ENCODE data around the gene GRK4.

DNA sequence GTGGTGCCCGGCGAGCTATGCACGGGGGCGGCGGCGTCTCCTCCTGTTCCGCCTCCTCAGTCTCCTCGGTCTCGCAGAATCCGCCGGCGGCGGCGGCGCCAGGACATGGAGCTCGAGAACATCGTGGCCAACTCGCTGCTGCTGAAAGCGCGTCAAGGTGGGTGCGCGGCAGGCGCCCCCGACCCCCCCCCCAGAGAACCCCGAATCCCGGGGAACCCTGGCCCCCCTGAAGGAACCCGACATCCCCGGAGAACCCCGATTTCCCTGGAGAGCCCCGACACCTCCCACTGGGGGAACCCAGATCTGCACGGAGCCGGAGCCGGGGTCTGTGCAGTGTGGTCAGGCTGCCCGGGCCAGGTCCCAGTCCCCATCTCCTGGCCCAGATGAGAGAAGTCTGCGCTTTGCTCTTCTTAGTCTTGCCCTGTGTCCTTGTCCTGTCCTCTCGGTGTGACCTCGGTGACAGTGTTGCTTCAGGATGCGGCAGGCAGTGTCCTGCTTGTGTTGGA is 648 bp downstream of the GRK4 start:
- TF ChIP-seq, protein P1, sequence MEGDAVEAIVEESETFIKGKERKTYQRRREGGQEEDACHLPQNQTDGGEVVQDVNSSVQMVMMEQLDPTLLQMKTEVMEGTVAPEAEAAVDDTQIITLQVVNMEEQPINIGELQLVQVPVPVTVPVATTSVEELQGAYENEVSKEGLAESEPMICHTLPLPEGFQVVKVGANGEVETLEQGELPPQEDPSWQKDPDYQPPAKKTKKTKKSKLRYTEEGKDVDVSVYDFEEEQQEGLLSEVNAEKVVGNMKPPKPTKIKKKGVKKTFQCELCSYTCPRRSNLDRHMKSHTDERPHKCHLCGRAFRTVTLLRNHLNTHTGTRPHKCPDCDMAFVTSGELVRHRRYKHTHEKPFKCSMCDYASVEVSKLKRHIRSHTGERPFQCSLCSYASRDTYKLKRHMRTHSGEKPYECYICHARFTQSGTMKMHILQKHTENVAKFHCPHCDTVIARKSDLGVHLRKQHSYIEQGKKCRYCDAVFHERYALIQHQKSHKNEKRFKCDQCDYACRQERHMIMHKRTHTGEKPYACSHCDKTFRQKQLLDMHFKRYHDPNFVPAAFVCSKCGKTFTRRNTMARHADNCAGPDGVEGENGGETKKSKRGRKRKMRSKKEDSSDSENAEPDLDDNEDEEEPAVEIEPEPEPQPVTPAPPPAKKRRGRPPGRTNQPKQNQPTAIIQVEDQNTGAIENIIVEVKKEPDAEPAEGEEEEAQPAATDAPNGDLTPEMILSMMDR (IDR thresholded peaks at IDR 0.05): no peak
- TF ChIP-seq, protein P2, sequence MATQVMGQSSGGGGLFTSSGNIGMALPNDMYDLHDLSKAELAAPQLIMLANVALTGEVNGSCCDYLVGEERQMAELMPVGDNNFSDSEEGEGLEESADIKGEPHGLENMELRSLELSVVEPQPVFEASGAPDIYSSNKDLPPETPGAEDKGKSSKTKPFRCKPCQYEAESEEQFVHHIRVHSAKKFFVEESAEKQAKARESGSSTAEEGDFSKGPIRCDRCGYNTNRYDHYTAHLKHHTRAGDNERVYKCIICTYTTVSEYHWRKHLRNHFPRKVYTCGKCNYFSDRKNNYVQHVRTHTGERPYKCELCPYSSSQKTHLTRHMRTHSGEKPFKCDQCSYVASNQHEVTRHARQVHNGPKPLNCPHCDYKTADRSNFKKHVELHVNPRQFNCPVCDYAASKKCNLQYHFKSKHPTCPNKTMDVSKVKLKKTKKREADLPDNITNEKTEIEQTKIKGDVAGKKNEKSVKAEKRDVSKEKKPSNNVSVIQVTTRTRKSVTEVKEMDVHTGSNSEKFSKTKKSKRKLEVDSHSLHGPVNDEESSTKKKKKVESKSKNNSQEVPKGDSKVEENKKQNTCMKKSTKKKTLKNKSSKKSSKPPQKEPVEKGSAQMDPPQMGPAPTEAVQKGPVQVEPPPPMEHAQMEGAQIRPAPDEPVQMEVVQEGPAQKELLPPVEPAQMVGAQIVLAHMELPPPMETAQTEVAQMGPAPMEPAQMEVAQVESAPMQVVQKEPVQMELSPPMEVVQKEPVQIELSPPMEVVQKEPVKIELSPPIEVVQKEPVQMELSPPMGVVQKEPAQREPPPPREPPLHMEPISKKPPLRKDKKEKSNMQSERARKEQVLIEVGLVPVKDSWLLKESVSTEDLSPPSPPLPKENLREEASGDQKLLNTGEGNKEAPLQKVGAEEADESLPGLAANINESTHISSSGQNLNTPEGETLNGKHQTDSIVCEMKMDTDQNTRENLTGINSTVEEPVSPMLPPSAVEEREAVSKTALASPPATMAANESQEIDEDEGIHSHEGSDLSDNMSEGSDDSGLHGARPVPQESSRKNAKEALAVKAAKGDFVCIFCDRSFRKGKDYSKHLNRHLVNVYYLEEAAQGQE (IDR thresholded peaks at IDR 0.05; ENCODE audit: insufficient read depth in 1 of 2, low read depth in 2 of 2, low read length in 1 of 2): no peak
